Neutrophil (primary cell): ENCODE measurements around the gene HOXB9.

Source experiments
- H3K27ac ChIP-seq: fragments of 200-600 bp; sonication (generic); 2 replicates; pipeline ENCODE4 v1.5.1; 2016; ENCODE audit warnings: mild to moderate bottlenecking, moderate library complexity
- H3K27me3 ChIP-seq: fragments of 200-600 bp; sonication (generic); 2 replicates; pipeline ENCODE4 v1.6.0; 2016; ENCODE audit warnings: mild to moderate bottlenecking
- H3K36me3 ChIP-seq: fragments of 200-600 bp; sonication (generic); 2 replicates; pipeline ENCODE4 v1.5.1; 2017
- H3K4me1 ChIP-seq, 2 experiments: fragments of 200-600 bp in 1 of 2; sonication (generic) in 1 of 2; 1 replicate in 1 of 2; 2 replicates in 1 of 2; pipeline versions ENCODE4 v1.5.1 to v1.6.1; 2013 to 2016; ENCODE audit warnings: low read depth in 1 of 2, low read length in 1 of 2, mild to moderate bottlenecking in 1 of 2, moderate library complexity in 1 of 2; ENCODE audit not compliant: control insufficient read depth in 1 of 2, insufficient read depth in 1 of 2
- H3K4me3 ChIP-seq, 2 experiments: fragments of 200-600 bp in 1 of 2; sonication (generic) in 1 of 2; 1 replicate in 1 of 2; 2 replicates in 1 of 2; pipeline ENCODE4 v1.5.1; 2013 to 2016; ENCODE audit warnings: low read depth in 1 of 2, low read length in 1 of 2, mild to moderate bottlenecking in 1 of 2, moderate library complexity in 1 of 2
- H3K9me3 ChIP-seq: fragments of 200-600 bp; sonication (generic); 2 replicates; pipeline ENCODE4 v1.5.1; 2016
- TF ChIP-seq, protein P1 (sequence below): fragments of 200-600 bp; sonication (generic); IDR thresholded peaks from 2 replicates; pipeline ENCODE4 v1.5.1; 2016; ENCODE audit warnings: antibody characterized with exemption

Gene HOXB9

DNA sequence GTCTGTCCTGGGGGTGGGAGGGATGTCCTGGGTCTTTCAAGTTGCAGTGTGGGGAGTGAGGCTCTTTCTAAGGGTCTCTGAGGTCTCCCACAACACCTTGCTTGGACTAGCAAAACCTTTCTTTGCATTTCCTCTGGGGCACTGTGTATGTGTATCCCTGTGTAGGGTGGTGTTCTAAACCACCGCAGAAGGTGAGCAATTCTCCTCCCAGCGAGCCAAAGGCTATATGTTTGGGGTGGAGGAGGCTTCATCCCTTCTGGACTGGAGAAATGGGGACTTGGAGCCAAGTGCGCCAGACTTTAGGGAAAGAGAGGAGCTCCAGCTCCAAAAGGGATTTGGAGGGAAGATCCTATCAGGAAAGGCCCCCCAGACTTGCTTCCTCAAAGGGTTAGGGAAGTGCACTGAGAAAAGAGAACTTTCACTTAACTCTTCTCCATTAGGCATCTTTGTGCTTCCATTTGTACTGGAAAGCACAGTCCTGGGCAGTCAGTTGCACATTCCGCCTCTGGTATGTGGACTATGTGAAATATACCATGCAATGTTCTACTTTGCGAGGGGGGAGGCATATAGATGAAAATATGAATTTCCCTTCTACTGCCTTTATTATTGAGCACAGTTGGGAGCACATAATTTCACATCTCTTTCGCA, 18.9 kb upstream of the HOXB9 start:
- H3K27me3 ChIP-seq = peaks cover 100% of the 10 kb centered on the region
- H3K4me3 ChIP-seq = no peak overlapping the region
- H3K4me1 ChIP-seq = peaks cover 0 to 7% of the 10 kb centered on the region in 2 experiments
- H3K27ac ChIP-seq = no peak overlapping the region
- H3K36me3 ChIP-seq = no peaks in the 10 kb centered on the region
- H3K9me3 ChIP-seq = no peaks in the 10 kb centered on the region
- TF ChIP-seq, protein P1, sequence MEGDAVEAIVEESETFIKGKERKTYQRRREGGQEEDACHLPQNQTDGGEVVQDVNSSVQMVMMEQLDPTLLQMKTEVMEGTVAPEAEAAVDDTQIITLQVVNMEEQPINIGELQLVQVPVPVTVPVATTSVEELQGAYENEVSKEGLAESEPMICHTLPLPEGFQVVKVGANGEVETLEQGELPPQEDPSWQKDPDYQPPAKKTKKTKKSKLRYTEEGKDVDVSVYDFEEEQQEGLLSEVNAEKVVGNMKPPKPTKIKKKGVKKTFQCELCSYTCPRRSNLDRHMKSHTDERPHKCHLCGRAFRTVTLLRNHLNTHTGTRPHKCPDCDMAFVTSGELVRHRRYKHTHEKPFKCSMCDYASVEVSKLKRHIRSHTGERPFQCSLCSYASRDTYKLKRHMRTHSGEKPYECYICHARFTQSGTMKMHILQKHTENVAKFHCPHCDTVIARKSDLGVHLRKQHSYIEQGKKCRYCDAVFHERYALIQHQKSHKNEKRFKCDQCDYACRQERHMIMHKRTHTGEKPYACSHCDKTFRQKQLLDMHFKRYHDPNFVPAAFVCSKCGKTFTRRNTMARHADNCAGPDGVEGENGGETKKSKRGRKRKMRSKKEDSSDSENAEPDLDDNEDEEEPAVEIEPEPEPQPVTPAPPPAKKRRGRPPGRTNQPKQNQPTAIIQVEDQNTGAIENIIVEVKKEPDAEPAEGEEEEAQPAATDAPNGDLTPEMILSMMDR = no peak

DNA sequence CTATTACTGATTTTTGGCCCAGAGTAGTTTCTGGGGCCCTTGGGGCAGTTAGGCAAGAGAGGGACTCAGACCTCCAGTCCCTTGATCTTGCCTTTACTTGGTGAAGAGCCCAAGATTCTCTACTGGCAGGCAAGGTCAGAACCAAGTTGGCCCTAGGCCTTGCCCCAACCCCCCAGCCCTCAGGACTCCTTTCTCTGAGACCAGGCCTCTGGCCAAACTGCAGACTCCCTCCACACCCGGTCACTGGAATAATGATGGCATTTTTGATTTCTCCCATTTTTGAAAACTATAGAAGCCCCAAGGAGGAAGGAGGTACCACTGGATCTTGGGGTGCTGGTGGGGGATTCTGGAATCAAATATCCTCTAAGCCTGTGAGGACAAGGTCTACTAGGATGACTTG, 18.0 kb upstream of the HOXB9 start:
- Histone ChIP-seq H3K9me3 (no peaks in the 10 kb centered on the region), H3K27ac (no peak overlapping the region), H3K36me3 (no peaks in the 10 kb centered on the region), H3K27me3 (peaks cover 100% of the 10 kb centered on the region), H3K4me3 (no peak overlapping the region), H3K4me1 (peaks cover 0 to 7% of the 10 kb centered on the region in 2 experiments)
- TF ChIP-seq, protein P1 = no peak

DNA sequence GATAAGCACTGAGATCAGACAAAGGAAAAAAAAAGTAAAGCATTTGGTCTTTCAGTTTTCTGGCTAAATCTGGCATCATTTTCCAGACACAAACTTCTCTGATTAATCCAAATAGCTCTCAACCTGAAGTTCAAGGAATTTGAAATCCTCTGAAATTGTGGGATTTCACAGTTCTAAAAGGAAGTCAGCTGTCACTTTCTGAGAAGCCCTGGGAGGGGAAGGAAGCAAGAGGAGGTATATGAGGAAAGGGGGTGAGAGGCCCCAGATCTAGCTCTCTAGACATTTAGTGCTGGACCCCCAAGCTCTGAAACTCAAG, 17.5 kb upstream of the HOXB9 start:
- TF ChIP-seq, protein P1 = no peak
- no peaks in the 10 kb centered on the region for H3K36me3 ChIP-seq
- H3K4me3 ChIP-seq = no peak overlapping the region
- H3K4me1 ChIP-seq = peaks cover 0 to 7% of the 10 kb centered on the region in 2 experiments
- no peak overlapping the region for H3K27ac ChIP-seq
- H3K27me3 ChIP-seq = peaks cover 100% of the 10 kb centered on the region
- no peaks in the 10 kb centered on the region for H3K9me3 ChIP-seq

DNA sequence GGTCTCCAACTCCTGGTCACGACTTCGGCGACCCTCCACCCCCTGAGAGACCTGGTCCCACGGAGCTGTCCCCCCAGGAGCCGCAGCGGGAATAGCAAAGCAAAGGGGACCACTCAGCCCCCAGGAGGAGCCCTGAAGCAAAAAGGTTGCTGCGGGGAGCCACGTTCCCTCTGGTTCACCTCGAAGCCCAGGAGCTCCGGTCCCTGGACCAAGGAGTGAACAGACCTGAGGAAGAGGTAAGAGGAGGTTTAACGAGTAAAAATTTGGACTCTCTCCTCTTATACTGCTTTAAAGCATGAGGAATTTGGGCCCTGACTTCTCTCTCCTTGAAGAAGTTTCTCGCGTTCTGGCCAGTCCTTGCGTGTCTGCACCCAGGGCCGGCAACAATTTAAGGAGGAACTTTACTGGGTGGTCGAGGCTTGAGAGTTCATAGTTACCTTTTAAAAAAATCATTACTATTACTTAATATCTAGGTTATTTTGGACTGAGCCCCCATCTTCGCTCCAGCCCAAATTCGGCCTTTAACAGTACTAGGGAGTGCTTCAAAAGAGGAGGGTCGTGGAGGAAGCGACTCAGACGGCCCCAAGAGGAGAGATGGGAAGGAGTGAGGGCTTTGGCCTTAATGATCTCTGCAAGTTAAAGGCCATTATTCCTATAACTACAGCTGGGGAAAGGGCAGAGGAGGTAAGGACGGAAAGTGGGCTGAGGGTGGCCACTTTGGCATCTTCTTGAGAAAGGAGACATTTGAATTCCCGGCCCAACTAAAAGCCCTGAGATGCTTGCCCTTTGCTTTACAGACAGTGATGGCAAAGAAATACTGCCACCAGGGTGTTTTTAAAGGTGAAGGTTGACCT, 16.9 kb upstream of the HOXB9 start:
- Histone ChIP-seq H3K36me3 (no peaks in the 10 kb centered on the region), H3K27me3 (peaks cover 100% of the 10 kb centered on the region), H3K4me1 (peaks cover 0 to 7% of the 10 kb centered on the region in 2 experiments), H3K27ac (no peak overlapping the region), H3K9me3 (no peaks in the 10 kb centered on the region), H3K4me3 (no peak overlapping the region)
- TF ChIP-seq, protein P1 = no peak

DNA sequence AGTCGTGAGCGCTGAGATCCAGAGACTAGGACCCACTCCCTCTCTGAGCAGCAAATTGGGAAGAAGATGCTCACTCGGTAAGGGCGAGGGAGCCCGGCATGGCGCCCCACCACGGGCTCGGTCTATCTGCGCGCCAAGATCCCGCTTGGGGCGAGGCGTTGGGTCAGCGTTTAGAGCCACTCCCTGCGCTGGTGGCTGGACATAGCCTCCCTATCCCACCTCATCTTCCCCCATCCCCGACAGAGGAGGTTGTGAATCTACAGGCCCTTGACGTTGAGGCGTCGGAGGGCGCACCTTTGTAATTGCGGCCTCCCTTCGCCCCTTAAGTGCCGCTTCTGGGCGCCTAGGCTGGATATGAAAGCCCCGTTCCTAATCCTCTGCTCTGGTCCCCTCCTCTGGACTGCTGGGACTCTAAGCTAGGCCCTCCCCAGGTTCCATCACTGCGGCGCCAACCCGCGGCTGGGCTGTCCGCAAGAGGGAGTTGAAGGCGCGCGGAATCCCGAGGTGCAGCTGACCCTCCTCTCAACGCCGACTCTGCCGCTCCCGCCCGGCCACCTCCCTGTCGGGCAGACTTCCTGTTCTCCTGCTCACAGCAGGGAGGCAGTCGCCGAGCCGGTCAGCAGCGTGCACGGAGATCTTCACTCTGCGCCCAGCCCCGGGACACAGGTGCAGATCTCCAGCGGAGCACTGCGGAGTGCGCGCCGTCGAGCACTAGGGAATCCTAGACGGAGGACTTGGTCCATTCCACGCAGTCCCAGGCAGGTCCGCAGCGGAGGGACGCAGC, 16.1 kb upstream of the HOXB9 start:
- TF ChIP-seq, protein P1 = no peak
- Histone ChIP-seq H3K9me3 (no peaks in the 10 kb centered on the region), H3K4me3 (no peak overlapping the region), H3K36me3 (no peaks in the 10 kb centered on the region), H3K27me3 (peaks cover 100% of the 10 kb centered on the region), H3K27ac (no peak overlapping the region), H3K4me1 (peaks cover 0 to 2% of the 10 kb centered on the region in 2 experiments)
